MCF 10A (cell line): ENCODE results near the gene TP53TG3C. TPM values are rescaled to one million over a fixed set of nuclear protein-coding genes. Genes with fewer than 3 reads are reported as not detected.
"Not testable (repeated sequence)": the region's sequence is repeated elsewhere in the genome, so short reads cannot be mapped to it uniquely, and the experiment has no call there.

Experiments
- Bru-seq: library from RNA; stranded (reverse); fragments of 400-500 nt; gene quantifications from one replicate; lab custom pipeline; 2021; lab: Mats Ljungman, UMichigan
- BruChase-seq, 2 experiments: library from RNA; stranded (reverse); fragments of 400-500 nt; gene quantifications; one replicate each; lab custom pipeline; 2021; lab: Mats Ljungman, UMichigan
- BruUV-seq: library from RNA; stranded (reverse); fragments of 400-500 nt; replicated peaks from 2 replicates; lab custom pipeline; 2021; lab: Mats Ljungman, UMichigan
- CTCF ChIA-PET: fragments of 300-600 bp; sonication (Branson Sonifier 250); formaldehyde crosslinking; extraction: SDS; loops from one replicate; lab custom pipeline; 2021; ENCODE audit warnings: antibody characterized with exemption, inconsistent platforms; lab: Yijun Ruan, JAX
- POLR2A ChIA-PET: fragments of 300-600, 350-650 bp; sonication (Branson Sonifier 250); formaldehyde crosslinking; extraction: SDS; loops from one replicate; lab custom pipeline; 2020; ENCODE audit warnings: antibody characterized with exemption, inconsistent platforms; lab: Yijun Ruan, JAX
- DNase-seq: peaks from one replicate; pipeline ENCODE4 v3.0.0-alpha.2; 2018; ENCODE audit not compliant: unreplicated experiment
- H3K27ac Mint-ChIP-seq: one replicate; pipeline ENCODE4 v1.8.0; 2022; ENCODE audit warnings: mild to moderate bottlenecking, low read depth, mixed read lengths; ENCODE audit not compliant: unreplicated experiment
- H3K27me3 Mint-ChIP-seq: one replicate; pipeline ENCODE4 v1.8.0; 2022; ENCODE audit warnings: mixed read lengths; ENCODE audit not compliant: insufficient read depth, unreplicated experiment
- H3K36me3 Mint-ChIP-seq: one replicate; pipeline ENCODE4 v1.8.0; 2022; ENCODE audit warnings: mild to moderate bottlenecking, moderate library complexity, mixed read lengths; ENCODE audit not compliant: insufficient read depth, unreplicated experiment
- H3K4me1 Mint-ChIP-seq: one replicate; pipeline ENCODE4 v1.8.0; 2022; ENCODE audit warnings: mixed read lengths; ENCODE audit not compliant: insufficient read depth, unreplicated experiment
- H3K4me3 Mint-ChIP-seq: one replicate; pipeline ENCODE4 v1.8.0; 2022; ENCODE audit warnings: mild to moderate bottlenecking, moderate library complexity, mixed read lengths; ENCODE audit not compliant: unreplicated experiment
- H3K9me3 Mint-ChIP-seq: one replicate; pipeline ENCODE4 v1.8.0; 2022; ENCODE audit warnings: mixed read lengths; ENCODE audit not compliant: unreplicated experiment
- intact Hi-C: fragments of 100-400 bp; cut with micrococcal nuclease; formaldehyde crosslinking; loops from 2 replicates; pipeline ENCODE4 v1.14.1; 2022
- long read RNA-seq: library from polyadenylated mRNA; stranded (forward); transcript quantifications from one replicate; pipeline ENCODE4 v2.0.0, GENCODE V29; 2022
- total RNA-seq: library from RNA; stranded (reverse); gene quantifications from 2 replicates; pipeline ENCODE4 v1.2.3, GENCODE V29; 2022

TP53TG3C gene
- total RNA-seq, result not detected in 2 replicates
- not detected for Bru-seq, nascent RNA
- BruChase-seq, experiment 1, labeled RNA remaining after a 6-hour chase, result not detected
- not detected for BruChase-seq, experiment 2, labeled RNA remaining after a 2-hour chase
- long read RNA-seq, result 0 reads

DNA sequence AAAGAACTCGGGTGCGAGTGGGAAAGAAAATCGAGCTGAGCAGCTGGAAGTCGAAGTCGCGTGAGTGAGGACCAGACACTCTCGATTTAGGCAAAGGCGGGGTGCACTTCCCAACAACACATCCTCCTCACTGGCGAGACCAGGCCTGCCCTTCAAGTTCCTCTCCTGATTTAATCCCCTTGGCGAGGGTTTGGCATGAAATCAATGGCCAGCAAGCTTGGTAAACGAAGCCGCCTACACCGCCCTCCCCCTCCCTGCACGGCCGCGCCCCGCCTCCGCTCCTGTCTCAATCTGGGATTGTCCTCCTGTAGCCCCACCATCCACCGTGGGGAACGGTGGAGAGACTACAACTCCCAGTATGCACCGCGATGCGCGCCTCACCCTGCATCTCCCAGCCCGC, at the start of gene TP53TG3C:
Gene TP53TG3C, plus strand, starts transcription at position 301 of the 400 bp plus-strand sequence. Its CDS starts 68 bp downstream, at position 369.
- BruUV-seq, H3K4me1 Mint-ChIP-seq, H3K27ac Mint-ChIP-seq, H3K36me3 Mint-ChIP-seq, intact Hi-C loops, CTCF ChIA-PET, H3K4me3 Mint-ChIP-seq, POLR2A ChIA-PET, DNase-seq, H3K27me3 Mint-ChIP-seq, H3K9me3 Mint-ChIP-seq: not testable (repeated sequence)

Other genes starting within 250 kb of the TP53TG3C start
- not detected in 2 replicates for gene TP53TG3E, start 110.1 kb downstream of the TP53TG3C start, total RNA-seq
- not detected in 2 replicates for gene TP53TG3B, start 166.6 kb downstream of the TP53TG3C start, total RNA-seq